Bronchial epithelial cell (primary cell): ENCODE results near the gene FSHB. TPM values are rescaled to one million over a fixed set of nuclear protein-coding genes. Genes with fewer than 3 reads are reported as not detected.
"Not testable (repeated sequence)": the region's sequence is repeated elsewhere in the genome, so short reads cannot be mapped to it uniquely, and the experiment has no call there.

Experiments used
- DNase-seq: peaks from one replicate; pipeline ENCODE4 v3.0.0-alpha.2; 2010; ENCODE audit warnings: low read depth
- FAIRE-seq: peaks from 2 replicates; lab custom pipeline; 2011; peaks lifted over from hg19 to GRCh38; lab: Jason Lieb, UNC
- H3K27me3 ChIP-seq: 2 replicates; pipeline ENCODE4 v1.5.1; 2011; ENCODE audit warnings: low read length; ENCODE audit not compliant: control insufficient read depth, insufficient read depth
- H3K36me3 ChIP-seq: 2 replicates; pipeline ENCODE4 v1.5.1; 2011; ENCODE audit warnings: low read length; ENCODE audit not compliant: control insufficient read depth, insufficient read depth
- H3K4me3 ChIP-seq: 2 replicates; pipeline ENCODE4 v1.5.1; 2011; ENCODE audit warnings: mild to moderate bottlenecking, low read depth, low read length, control low read depth
- CTCF ChIP-seq: IDR thresholded peaks from 2 replicates; pipeline ENCODE4 v1.5.1; 2011; ENCODE audit warnings: mild to moderate bottlenecking, moderate library complexity, low read length, control low read depth, inconsistent platforms; ENCODE audit not compliant: insufficient read depth, severe bottlenecking
- total RNA-seq: library from RNA; depleted of rRNA; stranded (reverse); fragments of >200 nt; gene quantifications from 2 replicates; pipeline ENCODE4 v1.2.1, GENCODE V29; 2014

Gene FSHB
- total RNA-seq = not detected in 2 replicates

GRCh38 chr11:30230714-30231113, at the start of gene FSHB:
FSHB (plus strand) TSS chr11:30231014; CDS start chr11:30231903, 889 bp downstream.
- no peaks in the 10 kb centered on the region for H3K27me3 ChIP-seq
- no peak for DNase-seq
- no peak for TF ChIP-seq CTCF
- FAIRE-seq = no peak
- H3K36me3 ChIP-seq = no peaks in the 10 kb centered on the region
- H3K4me3 ChIP-seq = no peak within 1 kb of the TSS

- FAIRE-seq (no peak), DNase-seq (no peak)
- Histone ChIP-seq H3K4me3 (no peak overlapping the region), H3K36me3 (no peaks in the 10 kb centered on the region), H3K27me3 (no peaks in the 10 kb centered on the region)
- no peak for TF ChIP-seq CTCF
These were observed 44.1 kb upstream of the FSHB start for GRCh38 chr11:30186748-30187147.

- no peak for TF ChIP-seq CTCF
- Histone ChIP-seq H3K4me3 (no peak overlapping the region), H3K36me3 (no peaks in the 10 kb centered on the region), H3K27me3 (no peaks in the 10 kb centered on the region)
- no peak for FAIRE-seq
- DNase-seq = no peak
These were observed 38.2 kb upstream of the FSHB start for GRCh38 chr11:30192620-30193019.

- TF ChIP-seq CTCF = peak; percentile 87
- H3K36me3 ChIP-seq = no peaks in the 10 kb centered on the region
- peak; percentile 68 for FAIRE-seq
- DNase-seq = peak; percentile 49
- no peaks in the 10 kb centered on the region for H3K27me3 ChIP-seq
- H3K4me3 ChIP-seq = no peak overlapping the region
These were observed 34.2 kb upstream of the FSHB start for GRCh38 chr11:30196400-30197206.

- FAIRE-seq (peak; percentile 86), DNase-seq (peak; percentile 98)
- Histone ChIP-seq H3K36me3 (no peaks in the 10 kb centered on the region), H3K27me3 (no peaks in the 10 kb centered on the region), H3K4me3 (no peak overlapping the region)
- no peak for TF ChIP-seq CTCF
These were observed 32.9 kb upstream of the FSHB start for GRCh38 chr11:30197869-30198268.

- DNase-seq, H3K4me3 ChIP-seq, FAIRE-seq, H3K36me3 ChIP-seq, H3K27me3 ChIP-seq: not testable (repeated sequence)
These were observed 27.8 kb upstream of the FSHB start for GRCh38 chr11:30202989-30203388.
